HUES6 (cell line): ENCODE measurements around the gene TMOD1.

Source experiments
- H3K27ac ChIP-seq: 2 replicates; pipeline ENCODE4 v1.7.0; 2013; ENCODE audit warnings: low read depth, mild to moderate bottlenecking, low read length, inconsistent platforms
- H3K27me3 ChIP-seq: 2 replicates; pipeline ENCODE4 v1.6.1; 2013; ENCODE audit warnings: low read length; ENCODE audit not compliant: control insufficient read depth, insufficient read depth
- H3K36me3 ChIP-seq: 2 replicates; pipeline ENCODE4 v1.6.1; 2013; ENCODE audit warnings: low read length; ENCODE audit not compliant: control insufficient read depth, insufficient read depth
- H3K4me1 ChIP-seq: 2 replicates; pipeline ENCODE4 v1.6.1; 2013; ENCODE audit warnings: low read length; ENCODE audit not compliant: control insufficient read depth, insufficient read depth
- H3K4me3 ChIP-seq: 2 replicates; pipeline ENCODE4 v1.5.1; 2013; ENCODE audit warnings: low read depth, low read length
- H3K9ac ChIP-seq: one replicate; pipeline ENCODE4 v1.6.1; 2013; ENCODE audit warnings: mild to moderate bottlenecking, low read length
- H3K9me3 ChIP-seq: 2 replicates; pipeline ENCODE4 v1.6.1; 2013; ENCODE audit warnings: low read depth, low read length; ENCODE audit not compliant: control insufficient read depth, insufficient read depth

TMOD1 gene

DNA sequence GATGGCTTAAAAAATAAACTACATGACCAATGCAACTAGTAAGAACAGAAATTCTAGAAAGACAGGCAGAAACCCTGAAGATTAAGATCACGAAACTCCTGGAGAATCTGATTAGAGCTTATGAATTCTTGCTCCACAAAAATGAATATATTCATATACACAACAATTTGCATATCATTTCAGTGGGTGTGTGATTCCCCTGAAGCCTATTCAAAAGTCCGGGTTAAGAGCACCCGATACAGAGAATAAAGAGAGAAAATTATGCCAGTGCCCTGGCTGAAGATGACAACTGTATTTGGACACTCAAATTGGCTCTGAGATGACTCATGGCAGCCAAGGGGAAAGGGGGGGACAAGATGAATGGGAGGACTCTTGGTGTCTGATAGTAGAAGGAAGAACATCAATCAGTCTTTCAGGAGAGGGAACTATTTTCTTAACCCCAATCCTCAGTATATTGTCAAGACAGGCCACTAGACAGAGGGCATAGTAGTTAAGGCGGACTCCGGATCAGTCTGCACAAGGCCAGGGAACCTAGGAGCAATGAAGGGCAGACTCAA lies 6.0 kb downstream of the TMOD1 start:
- Histone ChIP-seq H3K4me3 (no peak overlapping the region), H3K27ac (no peak overlapping the region), H3K27me3 (peaks cover 45% of the 10 kb centered on the region), H3K9ac (no peak overlapping the region), H3K36me3 (no peaks in the 10 kb centered on the region), H3K4me1 (peaks cover 20% of the 10 kb centered on the region), H3K9me3 (no peaks in the 10 kb centered on the region; the same call in 1 of the 2 replicates)

DNA sequence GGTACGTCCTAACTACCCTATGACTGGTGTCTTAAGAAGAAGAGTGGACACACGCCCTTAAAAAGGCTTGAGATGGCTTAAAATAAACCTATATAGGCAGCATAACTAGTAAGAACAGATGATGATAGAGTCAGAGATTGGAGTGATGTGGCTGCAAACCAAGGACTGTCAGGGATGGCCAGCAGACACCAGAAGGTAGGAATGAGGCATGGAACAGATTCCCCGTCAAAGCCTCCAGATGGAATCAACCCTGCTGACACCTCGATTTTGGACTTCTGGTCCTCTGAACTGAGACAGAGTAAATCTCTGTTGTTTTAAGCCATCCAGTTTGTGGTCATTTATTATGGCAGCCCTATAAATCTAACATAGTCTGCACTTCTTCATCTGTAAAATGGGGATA lies 7.4 kb downstream of the TMOD1 start:
- Histone ChIP-seq H3K9ac (no peak overlapping the region), H3K27me3 (peaks cover 31% of the 10 kb centered on the region), H3K4me1 (peaks cover 15% of the 10 kb centered on the region), H3K4me3 (no peak overlapping the region), H3K36me3 (no peaks in the 10 kb centered on the region), H3K9me3 (no peaks in the 10 kb centered on the region; the same call in 1 of the 2 replicates), H3K27ac (no peak overlapping the region)

DNA sequence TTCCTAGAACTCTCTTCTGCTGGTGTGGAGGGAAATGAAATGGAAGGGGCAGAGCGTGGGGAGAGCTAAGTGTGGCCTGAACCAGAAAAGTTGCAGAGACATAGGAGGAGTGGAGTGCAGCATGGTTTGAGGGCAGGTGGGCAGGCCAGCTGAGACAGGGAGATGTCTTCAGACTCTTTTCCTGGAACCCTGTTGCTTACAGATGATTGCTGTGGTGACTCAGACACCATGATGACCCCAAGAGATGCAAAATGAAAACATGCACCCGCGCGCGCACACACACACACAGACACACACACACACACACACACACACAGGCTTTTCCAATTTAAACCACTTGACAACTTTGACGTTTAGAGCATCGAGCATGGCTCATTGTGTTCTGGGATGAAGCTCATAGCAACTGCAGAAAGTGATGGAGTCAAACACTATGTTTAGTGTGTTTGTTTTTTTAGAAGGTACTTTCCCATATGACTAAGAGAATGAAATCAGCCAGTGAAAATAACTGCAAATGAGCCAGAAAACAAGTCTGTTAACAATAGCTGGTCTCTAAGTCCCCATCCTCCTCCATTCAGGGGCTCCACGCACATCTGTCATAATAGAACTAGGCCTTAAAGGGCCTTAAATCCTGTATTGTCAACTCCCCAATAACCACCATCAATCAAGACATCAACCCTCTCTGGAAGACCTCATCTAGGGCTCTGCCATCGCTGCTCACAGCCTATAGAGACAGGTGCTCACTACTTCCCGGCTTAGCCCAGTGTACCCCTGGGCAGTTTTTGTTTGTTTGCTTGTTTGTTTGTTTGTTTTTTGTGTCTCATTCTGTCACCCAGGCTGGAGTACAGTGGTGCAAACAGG lies 9.6 kb downstream of the TMOD1 start:
- H3K4me1 ChIP-seq = no peaks in the 10 kb centered on the region
- H3K27ac ChIP-seq = no peak overlapping the region
- no peaks in the 10 kb centered on the region for H3K36me3 ChIP-seq
- no peak overlapping the region for H3K4me3 ChIP-seq
- peaks cover 9% of the 10 kb centered on the region for H3K27me3 ChIP-seq
- H3K9ac ChIP-seq = no peak overlapping the region
- H3K9me3 ChIP-seq = no peaks in the 10 kb centered on the region; the same call in 1 of the 2 replicates

DNA sequence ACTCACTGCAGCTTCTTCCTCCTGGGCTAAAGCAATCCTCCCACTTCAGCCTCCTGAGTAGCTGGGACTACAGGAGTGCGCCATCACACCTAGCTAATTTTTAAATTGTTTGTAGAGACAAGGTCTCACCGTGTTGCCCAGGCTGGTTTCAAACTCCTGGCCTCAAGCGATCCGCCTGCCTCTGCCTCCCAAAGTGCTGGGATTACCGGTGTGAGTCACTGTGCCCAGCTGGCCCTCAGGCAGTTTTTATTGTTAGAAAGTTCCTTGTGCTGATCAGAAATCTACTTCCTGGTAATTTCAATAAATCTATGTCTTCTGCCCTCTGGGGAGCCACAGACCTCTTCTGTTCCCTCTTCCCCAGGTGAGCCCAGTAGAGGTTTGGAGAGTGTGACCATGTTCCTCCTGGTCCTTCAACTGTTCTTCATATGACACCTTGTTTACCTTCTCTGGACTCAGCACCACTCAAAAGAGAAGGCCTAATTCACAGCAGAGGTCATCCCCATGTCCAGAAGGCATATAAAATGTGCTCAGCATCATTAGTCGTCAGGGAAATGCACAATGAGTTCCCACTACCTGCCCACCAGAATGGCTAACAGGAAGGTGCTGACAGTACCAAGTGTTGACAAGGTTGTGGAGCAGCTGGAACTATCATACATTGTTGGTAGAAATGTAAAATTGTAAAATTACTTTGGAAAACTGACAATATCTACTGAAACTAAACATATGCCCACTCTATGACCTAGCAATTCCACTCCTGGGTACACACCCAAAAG lies 10.4 kb downstream of the TMOD1 start:
- no peak overlapping the region for H3K4me3 ChIP-seq
- no peaks in the 10 kb centered on the region; the same call in 1 of the 2 replicates for H3K9me3 ChIP-seq
- H3K9ac ChIP-seq = no peak overlapping the region
- peaks cover 4% of the 10 kb centered on the region; the same call in 1 of the 2 replicates for H3K4me1 ChIP-seq
- 0 out of 2 replicates have a peak, but pooled peaks cover 3% of the 10 kb centered on the region for H3K27me3 ChIP-seq
- H3K36me3 ChIP-seq = no peaks in the 10 kb centered on the region
- no peak overlapping the region for H3K27ac ChIP-seq

DNA sequence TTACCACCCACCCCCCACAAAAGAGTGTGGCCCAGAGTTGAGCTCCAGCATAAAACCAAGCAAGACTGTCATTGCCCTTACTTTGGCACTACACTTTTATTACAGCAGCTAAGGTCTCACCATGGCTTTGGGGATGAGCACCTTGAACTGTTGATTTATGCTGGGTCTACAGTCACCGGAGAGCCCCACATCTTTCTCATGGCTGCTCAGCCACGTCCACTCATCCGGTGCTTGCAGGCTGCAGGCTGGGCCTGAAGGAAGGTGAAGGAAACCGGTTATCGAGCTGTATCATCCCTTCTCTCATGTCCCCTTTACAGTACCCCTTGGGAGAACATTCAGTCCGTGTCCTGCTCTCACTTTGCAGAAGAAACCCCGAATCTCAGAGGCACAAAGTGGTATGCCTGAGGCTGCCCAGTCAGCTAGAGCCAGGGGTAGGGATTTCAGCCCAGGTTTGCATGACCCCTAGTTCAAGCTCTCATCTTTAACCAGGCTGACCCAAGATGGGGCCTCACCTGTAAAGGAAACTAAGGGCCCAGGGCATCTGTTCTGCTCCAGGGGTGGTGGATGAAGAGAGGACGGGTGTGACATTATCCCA lies 11.6 kb downstream of the TMOD1 start:
- H3K9me3 ChIP-seq = no peaks in the 10 kb centered on the region; the same call in 1 of the 2 replicates
- no peaks in the 10 kb centered on the region for H3K36me3 ChIP-seq
- H3K9ac ChIP-seq = no peak overlapping the region
- H3K27ac ChIP-seq = no peak overlapping the region
- H3K4me1 ChIP-seq = peaks cover 4% of the 10 kb centered on the region; the same call in 1 of the 2 replicates
- no peak overlapping the region for H3K4me3 ChIP-seq
- H3K27me3 ChIP-seq = no peaks in the 10 kb centered on the region

DNA sequence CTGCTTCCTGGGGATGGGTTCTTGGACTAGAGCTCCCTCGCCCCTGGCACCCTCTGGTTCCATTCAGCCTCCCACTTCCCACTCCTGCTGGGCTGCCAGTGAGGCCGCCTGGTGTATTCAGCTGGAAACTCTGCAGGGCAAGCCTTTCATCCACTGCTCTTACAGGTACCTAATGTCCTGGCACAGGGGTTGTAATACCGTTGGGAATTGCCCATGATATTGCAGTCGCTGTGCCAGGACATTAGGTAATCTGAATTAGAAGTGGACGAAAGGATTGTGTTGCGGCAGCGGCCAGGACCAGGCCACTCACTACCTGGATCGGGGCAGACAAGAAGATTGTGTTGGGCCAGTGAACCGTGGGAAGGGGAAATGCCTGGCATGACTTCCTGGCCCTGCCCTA lies 13.1 kb downstream of the TMOD1 start:
- Histone ChIP-seq H3K4me3 (no peak overlapping the region), H3K27me3 (no peaks in the 10 kb centered on the region), H3K9me3 (no peaks in the 10 kb centered on the region; the same call in 1 of the 2 replicates), H3K4me1 (peaks cover 4% of the 10 kb centered on the region; the same call in 1 of the 2 replicates), H3K9ac (no peak overlapping the region), H3K36me3 (no peaks in the 10 kb centered on the region), H3K27ac (no peak overlapping the region)

DNA sequence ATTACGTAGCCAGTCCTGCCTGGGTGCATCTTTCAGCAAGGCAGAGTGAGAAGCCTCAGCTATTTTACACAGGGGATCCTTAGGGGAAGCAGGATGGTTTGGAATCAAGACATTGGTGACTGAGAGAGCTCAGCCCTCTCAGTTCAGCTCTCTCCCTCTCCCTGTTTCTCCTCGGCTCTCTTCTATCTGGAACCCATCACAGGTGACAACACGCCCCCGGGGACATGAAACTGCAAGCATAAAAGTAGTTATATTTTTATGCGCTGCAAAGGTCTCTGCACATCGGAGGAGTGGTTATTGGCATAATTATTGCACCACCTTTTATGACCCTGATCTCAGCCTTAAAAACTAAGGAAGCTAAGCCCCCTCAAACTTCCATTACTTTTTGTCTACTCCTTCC lies 14.2 kb downstream of the TMOD1 start:
- no peaks in the 10 kb centered on the region for H3K27me3 ChIP-seq
- no peak overlapping the region for H3K27ac ChIP-seq
- peaks cover 4% of the 10 kb centered on the region; the same call in 1 of the 2 replicates for H3K4me1 ChIP-seq
- H3K9me3 ChIP-seq = no peaks in the 10 kb centered on the region; the same call in 1 of the 2 replicates
- no peak overlapping the region for H3K9ac ChIP-seq
- H3K36me3 ChIP-seq = no peaks in the 10 kb centered on the region
- no peak overlapping the region for H3K4me3 ChIP-seq

DNA sequence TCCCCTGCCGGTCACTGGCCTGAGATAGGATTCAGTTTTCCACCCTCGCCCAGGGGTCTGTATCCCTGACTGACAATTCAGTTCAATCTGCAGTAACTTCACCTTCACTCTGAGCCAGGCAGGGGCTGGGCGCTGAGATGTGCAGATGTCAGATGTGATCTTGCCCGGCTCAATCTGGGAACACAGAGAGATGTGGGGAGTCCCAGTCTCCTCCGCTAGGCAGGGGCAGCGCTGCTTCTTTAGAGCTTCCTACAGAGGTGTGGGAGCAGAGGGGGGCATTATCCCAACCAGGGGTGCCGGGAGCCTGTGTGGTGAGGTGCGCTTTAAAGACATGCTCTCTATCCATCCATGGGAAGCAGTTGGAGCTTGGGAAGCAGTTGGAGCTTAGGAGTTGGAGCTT lies 14.6 kb downstream of the TMOD1 start:
- no peaks in the 10 kb centered on the region for H3K27me3 ChIP-seq
- no peak overlapping the region for H3K4me3 ChIP-seq
- no peaks in the 10 kb centered on the region; the same call in 1 of the 2 replicates for H3K9me3 ChIP-seq
- H3K36me3 ChIP-seq = no peaks in the 10 kb centered on the region
- H3K4me1 ChIP-seq = peaks cover 4% of the 10 kb centered on the region; the same call in 1 of the 2 replicates
- no peak overlapping the region for H3K27ac ChIP-seq
- no peak overlapping the region for H3K9ac ChIP-seq

DNA sequence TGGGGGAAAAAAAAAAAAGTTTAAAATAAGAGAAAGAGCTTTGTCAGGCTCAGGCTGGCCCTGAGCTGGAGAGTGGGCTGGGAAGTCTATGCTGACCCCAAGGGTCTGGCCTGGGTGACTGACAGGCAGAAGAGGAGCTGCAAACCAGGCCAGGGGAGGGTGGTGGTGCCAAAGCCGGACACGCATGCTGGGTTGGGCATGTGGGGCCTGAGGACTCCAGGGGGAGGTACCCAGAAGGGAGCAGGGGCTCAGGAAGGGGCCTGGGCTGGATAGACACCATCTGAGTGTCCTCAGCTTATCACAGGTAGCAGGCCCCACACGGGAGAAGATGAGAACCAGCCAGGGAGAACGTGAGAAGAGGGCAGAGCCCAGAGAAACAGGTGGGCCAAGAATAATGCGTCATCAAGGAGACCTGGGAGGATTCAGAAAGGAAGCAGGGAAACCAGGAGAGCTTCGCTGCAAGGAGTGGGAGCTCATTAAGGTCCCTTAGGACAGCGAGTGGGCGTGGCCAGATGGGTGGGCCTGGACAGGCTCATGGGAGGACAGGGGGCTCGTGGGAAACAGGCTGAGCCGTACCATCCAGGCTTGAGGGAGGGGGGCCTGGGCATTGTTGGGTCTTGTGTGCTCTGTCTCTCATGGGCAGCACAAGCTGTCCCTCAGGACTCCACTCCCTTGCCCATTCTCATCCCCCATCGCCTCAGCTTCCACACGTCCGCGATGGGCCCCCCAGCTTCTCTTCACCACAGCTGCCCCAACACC lies 16.0 kb downstream of the TMOD1 start:
- H3K9me3 ChIP-seq = no peaks in the 10 kb centered on the region
- no peak overlapping the region for H3K4me3 ChIP-seq
- no peaks in the 10 kb centered on the region for H3K27me3 ChIP-seq
- H3K36me3 ChIP-seq = no peaks in the 10 kb centered on the region
- peaks cover 4% of the 10 kb centered on the region; the same call in 1 of the 2 replicates for H3K4me1 ChIP-seq
- H3K27ac ChIP-seq = no peak overlapping the region
- no peak overlapping the region for H3K9ac ChIP-seq
